B cell (primary cell): Measurements from ENCODE around the gene RAB3A. TPM values are rescaled to one million over a fixed set of nuclear protein-coding genes. Genes with fewer than 3 reads are reported as not detected.
A peak's percentile ranks its signal among the peaks of the same experiment; 100 is the strongest.

ENCODE experiments used
- ATAC-seq: fragments of 200-7000 bp; cut with Tn5 transposase; one replicate; pipeline ENCODE4 v1.10.0; 2021; ENCODE audit warnings: low read depth, mild to moderate bottlenecking, moderate number of reproducible peaks, moderate library complexity
- CTCF ChIA-PET: fragments of 350-600 bp; sonication (Branson Sonifier 250); formaldehyde crosslinking; loops from one replicate; lab custom pipeline; 2021; ENCODE audit warnings: antibody characterized with exemption, inconsistent platforms; lab: Charles Lee
- POLR2A ChIA-PET: fragments of 350-600 bp; sonication (Branson Sonifier 250); formaldehyde crosslinking; loops from one replicate; lab custom pipeline; 2021; ENCODE audit warnings: antibody characterized with exemption; lab: Charles Lee
- DNase-seq: peaks from one replicate; pipeline ENCODE4 v3.0.0; 2013
- H2AFZ ChIP-seq: 2 replicates; pipeline ENCODE4 v1.6.1; 2012; ENCODE audit warnings: mild to moderate bottlenecking, low read depth, low read length; ENCODE audit not compliant: insufficient read depth, poor library complexity, severe bottlenecking
- H3K27ac ChIP-seq, 2 donors: 1 replicate in 1 of 2; 2 replicates in 1 of 2; pipeline ENCODE4 v1.5.1; 2012 to 2013; ENCODE audit warnings: low read length in 2 of 2, mild to moderate bottlenecking in 2 of 2, moderate library complexity in 1 of 2
- H3K27me3 ChIP-seq, 4 experiments: fragments of 200-600 bp in 1 of 4; sonication (generic) in 1 of 4; replicated peaks in 1 of 4; 1 replicate in 2 of 4; 2 replicates in 2 of 4; pipeline versions ENCODE4 v1.6.1 to v1.7.0; 2013 to 2016; ENCODE audit warnings: low read length in 3 of 4, mild to moderate bottlenecking in 2 of 4, mixed read lengths in 1 of 4, moderate library complexity in 1 of 4; ENCODE audit not compliant: insufficient read depth in 4 of 4, control insufficient read depth in 3 of 4; ENCODE audit errors: control extremely low read depth in 1 of 4
- H3K36me3 ChIP-seq, 2 experiments: replicated peaks in 1 of 2; 1 replicate in 1 of 2; 2 replicates in 1 of 2; pipeline versions ENCODE4 v1.6.1 to v1.7.1; 2013; ENCODE audit warnings: low read length in 1 of 2; ENCODE audit not compliant: insufficient read depth in 2 of 2, control insufficient read depth in 1 of 2; ENCODE audit errors: control extremely low read depth in 1 of 2, extremely low read depth in 1 of 2
- H3K4me1 ChIP-seq, 2 donors: fragments of 200-600 bp in 1 of 2; sonication (generic) in 1 of 2; 1 replicate in 1 of 2; 2 replicates in 1 of 2; pipeline versions ENCODE4 v1.5.1 to v1.6.1; 2013 to 2017; ENCODE audit warnings: low read length in 2 of 2; ENCODE audit not compliant: control insufficient read depth in 2 of 2, insufficient read depth in 2 of 2
- H3K4me2 ChIP-seq: replicated peaks from 2 replicates; pipeline ENCODE3; 2012; ENCODE audit warnings: mild to moderate bottlenecking, low read depth, low read length; ENCODE audit not compliant: poor library complexity, severe bottlenecking
- H3K4me3 ChIP-seq, 5 experiments: fragments of 200-600 bp in 1 of 5; sonication (generic) in 1 of 5; 1 replicate in 3 of 5; 2 replicates in 2 of 5; pipeline versions ENCODE4 v1.5.1 to v1.7.0; 2011 to 2016; ENCODE audit warnings: low read length in 4 of 5, mild to moderate bottlenecking in 4 of 5, low read depth in 2 of 5, control low read depth in 1 of 5, moderate library complexity in 1 of 5; ENCODE audit not compliant: insufficient read depth in 1 of 5; ENCODE audit errors: control extremely low read depth in 1 of 5, extremely low read depth in 1 of 5
- H3K79me2 ChIP-seq: fragments of 200-600 bp; sonication (generic); one replicate; pipeline ENCODE4 v1.6.0; 2016; ENCODE audit warnings: low read length; ENCODE audit not compliant: control insufficient read depth, insufficient read depth
- H3K9ac ChIP-seq: fragments of 200-600 bp; sonication (generic); 2 replicates; pipeline ENCODE4 v1.6.1; 2017; ENCODE audit warnings: mild to moderate bottlenecking, low read length, moderate library complexity
- H3K9me3 ChIP-seq, 3 donors: one replicate each; pipeline versions ENCODE4 v1.6.1 to v1.7.1; 2013; ENCODE audit warnings: low read length in 2 of 3; ENCODE audit not compliant: control insufficient read depth in 2 of 3, insufficient read depth in 1 of 3; ENCODE audit errors: control extremely low read depth in 1 of 3
- H4K20me1 ChIP-seq: 2 replicates; pipeline ENCODE4 v1.6.0; 2012; ENCODE audit warnings: mild to moderate bottlenecking, low read length; ENCODE audit not compliant: insufficient read depth, control insufficient read depth, poor library complexity, severe bottlenecking
- H3K27ac Mint-ChIP-seq: one replicate; pipeline ENCODE4 v1.8.0; 2021; ENCODE audit warnings: mixed read lengths
- H3K27me3 Mint-ChIP-seq: one replicate; pipeline ENCODE4 v1.8.0; 2021; ENCODE audit warnings: mixed read lengths
- H3K4me1 Mint-ChIP-seq: one replicate; pipeline ENCODE4 v1.8.0; 2021; ENCODE audit warnings: mixed read lengths
- H3K4me3 Mint-ChIP-seq: one replicate; pipeline ENCODE4 v1.8.0; 2021; ENCODE audit warnings: mixed read lengths
- H3K9me3 Mint-ChIP-seq: one replicate; pipeline ENCODE4 v1.8.0; 2022; ENCODE audit warnings: mixed read lengths; ENCODE audit not compliant: insufficient read depth
- EZH2 ChIP-seq: IDR thresholded peaks from 2 replicates; pipeline ENCODE4 v1.6.1; 2012; ENCODE audit warnings: borderline replicate concordance, low read depth, mild to moderate bottlenecking, moderate library complexity, low read length; ENCODE audit not compliant: insufficient read depth, poor library complexity, severe bottlenecking
- WGBS: methylation state at CpG from one replicate; pipeline ENCODE4 v1.1.5; 2013; ENCODE audit warnings: missing lambda C conversion rate; ENCODE audit not compliant: insufficient coverage; 5-methylcytosine and 5-hydroxymethylcytosine counted together
- intact Hi-C: fragments of 100-400 bp; cut with micrococcal nuclease; formaldehyde crosslinking; loops from one replicate; pipeline ENCODE4 v1.10.0; 2022
- polyA plus RNA-seq: library from polyadenylated mRNA; depleted of rRNA; stranded (reverse); fragments of >200 nt; gene quantifications from 2 replicates; pipeline ENCODE4 v1.2.3, GENCODE V29; 2012
- total RNA-seq, 2 donors: library from RNA; stranded (reverse); fragments of 120-200 nt in 1 of 2; gene quantifications; 1 replicate in 1 of 2; 2 replicates in 1 of 2; pipeline versions ENCODE4 v1.2.3 to v1.2.4, GENCODE V29; 2013 to 2022
- TF ChIP-seq, protein P1 (sequence below): fragments of 200-600 bp; IDR thresholded peaks from one replicate; pipeline ENCODE4 v1.8.0; 2022; ENCODE audit warnings: antibody characterized with exemption, mild to moderate bottlenecking

RAB3A gene
- total and polyA plus RNA-seq, 2 donors (not counting 1 experiment from before 2014, with no cell fraction given) = 7.7 to 10.4 TPM

- Histone ChIP-seq H3K79me2 (no peaks in the 10 kb centered on the region), H4K20me1 (peaks cover 3% of the 10 kb centered on the region), H3K27ac (no peak overlapping the region), H3K9me3 (peaks cover 0 to 38% (median 0%) of the 10 kb centered on the region in 3 donors), H3K4me1 (peaks cover 29 to 36% of the 10 kb centered on the region in 2 donors), H3K27me3 (peaks cover 0 to 85% (median 41%) of the 10 kb centered on the region in 4 experiments), H3K9ac (peak overlapping the region; percentile 65), H3K4me2 (peak overlapping the region; percentile 98), H3K4me3 (peak overlapping the region; percentile 21 to 68 (median 46)), H2AFZ (peak overlapping the region; percentile 68), H3K36me3 (no peaks in the 10 kb centered on the region)
- peak overlapping the region; percentile 91 for H3K4me3 Mint-ChIP-seq
- H3K9me3 Mint-ChIP-seq = no peaks in the 10 kb centered on the region
- ATAC-seq (peak; percentile 99), DNase-seq (peak; percentile 93)
- TF ChIP-seq, protein P1, sequence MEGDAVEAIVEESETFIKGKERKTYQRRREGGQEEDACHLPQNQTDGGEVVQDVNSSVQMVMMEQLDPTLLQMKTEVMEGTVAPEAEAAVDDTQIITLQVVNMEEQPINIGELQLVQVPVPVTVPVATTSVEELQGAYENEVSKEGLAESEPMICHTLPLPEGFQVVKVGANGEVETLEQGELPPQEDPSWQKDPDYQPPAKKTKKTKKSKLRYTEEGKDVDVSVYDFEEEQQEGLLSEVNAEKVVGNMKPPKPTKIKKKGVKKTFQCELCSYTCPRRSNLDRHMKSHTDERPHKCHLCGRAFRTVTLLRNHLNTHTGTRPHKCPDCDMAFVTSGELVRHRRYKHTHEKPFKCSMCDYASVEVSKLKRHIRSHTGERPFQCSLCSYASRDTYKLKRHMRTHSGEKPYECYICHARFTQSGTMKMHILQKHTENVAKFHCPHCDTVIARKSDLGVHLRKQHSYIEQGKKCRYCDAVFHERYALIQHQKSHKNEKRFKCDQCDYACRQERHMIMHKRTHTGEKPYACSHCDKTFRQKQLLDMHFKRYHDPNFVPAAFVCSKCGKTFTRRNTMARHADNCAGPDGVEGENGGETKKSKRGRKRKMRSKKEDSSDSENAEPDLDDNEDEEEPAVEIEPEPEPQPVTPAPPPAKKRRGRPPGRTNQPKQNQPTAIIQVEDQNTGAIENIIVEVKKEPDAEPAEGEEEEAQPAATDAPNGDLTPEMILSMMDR = no peak
- peak; percentile 50 for TF ChIP-seq EZH2
- POLR2A ChIA-PET = interaction anchor here (0.6 to 1.4 kb wide), 7 partner anchors 10 to 72 kb away, joined by 3 to 6 read pairs (median 3); partner anchors contain the start of gene PIK3R2
- peak overlapping the region; percentile 71 for H3K27ac Mint-ChIP-seq
- CTCF ChIA-PET = interaction anchor here (0.8 to 1.9 kb wide), 10 partner anchors 15 to 163 kb away, joined by 3 to 10 read pairs (median 4); a partner anchor contains a TSS
- intact Hi-C loops = loop anchor here (1.0 to 2.0 kb wide), 3 partner anchors 20 to 72 kb away; partner anchors contain the start of genes PIK3R2 and RAB3A
- peaks cover 36% of the 10 kb centered on the region for H3K4me1 Mint-ChIP-seq
- peaks cover 53% of the 10 kb centered on the region for H3K27me3 Mint-ChIP-seq
- 4% methylated on average over 79 of the region's 81 CpGs for WGBS
Measured at GRCh38 chr19:18224525-18225354, 20.9 kb upstream of the RAB3A start.
